Transverse colon (tissue), 4 donors: ENCODE data around the gene SMC3. TPM values are rescaled to one million over a fixed set of nuclear protein-coding genes. Genes with fewer than 3 reads are reported as not detected.

ENCODE experiments used
- DNase-seq: peaks from one replicate; pipeline ENCODE4 v3.0.0-alpha.2; 2019
- H3K27ac ChIP-seq, 4 donors: fragments of 200-600 bp; sonication (generic); 2 replicates each; pipeline ENCODE4 v1.5.1; 2016 to 2018; ENCODE audit warnings: inconsistent platforms in 4 of 4
- H3K27me3 ChIP-seq: fragments of 200-600 bp; sonication (generic); 2 replicates; pipeline ENCODE4 v1.5.1; 2017; ENCODE audit warnings: inconsistent platforms
- H3K36me3 ChIP-seq, 4 donors: fragments of 200-600 bp; sonication (generic); 2 replicates each; pipeline ENCODE4 v1.5.1; 2017 to 2019; ENCODE audit warnings: inconsistent platforms in 4 of 4
- H3K4me1 ChIP-seq, 4 donors: fragments of 200-600 bp; sonication (generic); 2 replicates each; pipeline ENCODE4 v1.5.1; 2017 to 2020; ENCODE audit warnings: inconsistent platforms in 4 of 4
- H3K4me3 ChIP-seq, 4 donors: fragments of 200-600 bp; sonication (generic); 1 replicate in 1 of 4; 2 replicates in 3 of 4; pipeline versions ENCODE4 v1.5.1 to v1.6.1; 2017 to 2019; ENCODE audit warnings: inconsistent platforms in 4 of 4
- H3K9me3 ChIP-seq, 2 donors: fragments of 200-600 bp; sonication (generic); 2 replicates each; pipeline ENCODE4 v1.5.1; 2017 to 2019; ENCODE audit warnings: inconsistent platforms in 2 of 2
- EP300 ChIP-seq: sonication (generic); formaldehyde crosslinking; IDR thresholded peaks from one replicate; pipeline ENCODE4 v1.6.1; 2017; ENCODE audit warnings: antibody characterized with exemption, low read depth
- POLR2A ChIP-seq: fragments of 450-650 bp; IDR thresholded peaks from one replicate; pipeline ENCODE4 v1.6.1; 2016; ENCODE audit warnings: antibody characterized with exemption, mild to moderate bottlenecking, moderate library complexity
- POLR2AphosphoS5 ChIP-seq, 3 donors: sonication (generic); formaldehyde crosslinking; IDR thresholded peaks; one replicate each; pipeline ENCODE4 v1.6.1; 2016; ENCODE audit warnings: antibody characterized with exemption in 3 of 3
- WGBS, 2 donors: methylation state at CpG; one replicate each; pipeline ENCODE4 v1.1.5; 2018; ENCODE audit warnings: low coverage in 1 of 2; 5-methylcytosine and 5-hydroxymethylcytosine counted together
- in situ Hi-C, 4 donors: fragments of 200-750 bp; cut with MboI; loops; one replicate each; pipeline versions ENCODE4 v1.15.0 to v1.15.1; 2017; ENCODE audit warnings: low sequenced_read_pairs in 3 of 4, low pct_ligation_motif_present in 1 of 4, low pct_unique_long_range_greater_than_20kb in 1 of 4
- intact Hi-C: fragments of 100-400 bp; cut with DNase I; formaldehyde crosslinking; loops from one replicate; pipeline ENCODE4 v1.15.1; 2023; ENCODE audit warnings: low total_unique reads
- total RNA-seq, 4 donors: library from RNA; depleted of rRNA; stranded (reverse); fragments of >200 nt; gene quantifications; one replicate each; pipeline ENCODE4 v1.1.0, GENCODE V29; 2016
- TF ChIP-seq, protein P1 (sequence below), 5 experiments: fragments of 200-600 bp in 3 of 5; fragments of 450-650 bp in 2 of 5; sonication (generic) in 3 of 5; IDR thresholded peaks; 1 replicate in 2 of 5; 2 replicates in 3 of 5; pipeline ENCODE4 v1.5.1; 2016 to 2017; ENCODE audit warnings: antibody characterized with exemption in 5 of 5, inconsistent platforms in 3 of 5, mild to moderate bottlenecking in 2 of 5, moderate library complexity in 1 of 5

Gene SMC3
- total RNA-seq, result 10 to 100 TPM; 16.8 to 31.9 (median 21.1) TPM

DNA sequence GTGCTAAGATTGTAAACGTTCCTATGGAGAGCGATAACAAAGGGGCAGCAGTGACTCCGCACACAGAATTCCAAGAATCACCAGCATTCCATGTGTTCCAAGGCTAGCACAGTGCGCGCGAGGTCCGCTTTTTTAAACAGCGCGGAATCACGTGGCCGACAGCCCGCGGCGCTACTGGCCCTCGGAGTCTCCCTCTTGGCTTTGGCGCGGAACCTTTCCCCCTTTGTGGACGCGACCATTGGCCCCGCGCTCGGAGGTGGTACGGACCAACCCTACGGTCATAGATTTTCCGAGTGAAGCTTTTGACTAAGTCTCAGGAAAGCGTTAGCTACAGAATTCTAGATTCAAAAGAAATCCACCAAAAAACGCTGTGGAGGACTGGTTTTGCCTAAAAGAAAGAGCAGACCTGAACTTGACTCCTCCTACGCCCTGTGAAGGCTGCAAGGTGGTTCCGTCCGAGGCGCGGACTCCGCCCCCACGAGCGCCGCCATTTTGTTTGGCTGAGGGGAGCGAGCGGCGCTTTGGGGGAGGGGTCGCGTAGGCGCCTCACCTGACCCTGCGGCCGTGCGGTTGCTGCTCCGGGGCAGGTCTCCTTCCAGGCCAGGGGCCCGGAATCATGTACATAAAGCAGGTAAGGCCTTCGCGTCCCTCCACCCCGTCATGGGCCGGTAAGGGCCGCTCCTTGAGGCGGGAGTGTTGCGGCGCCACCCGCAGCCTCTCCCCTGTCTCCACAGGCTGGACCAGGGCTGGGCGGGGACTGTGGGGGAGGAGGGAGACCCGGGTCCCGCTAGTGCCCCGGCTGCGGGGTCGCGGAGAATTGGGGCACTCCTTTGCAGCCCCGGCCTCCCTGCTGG lies at the start of gene SMC3:
TSS of gene SMC3 (plus strand) at position 495 of the 854 bp plus-strand sequence. CDS start at position 617, 122 bp downstream.
- Histone ChIP-seq H3K36me3 (no peaks in the 10 kb centered on the region), H3K27me3 (peaks cover 9% of the 10 kb centered on the region), H3K9me3 (no peaks in the 10 kb centered on the region), H3K4me1 (peaks cover 8 to 40% (median 15%) of the 10 kb centered on the region in 4 donors), H3K4me3 (peak within 1 kb of the TSS; percentile 79 to 94 (median 83)), H3K27ac (peak within 1 kb of the TSS; percentile 90 to 95 (median 92))
- WGBS, 2 donors, result 1% methylated on average over 55 of the region's 64 CpGs; no CpG with 5 or more reads in 1 of the 2 donors
- in situ Hi-C loops, result loop anchor here in 1 of 4 donors (25.0 kb wide), 2 partner anchors 430 to 680 kb away; no protein-coding TSS in a partner anchor
- TF ChIP-seq POLR2A, result peak; percentile 52
- TF ChIP-seq, protein P1, sequence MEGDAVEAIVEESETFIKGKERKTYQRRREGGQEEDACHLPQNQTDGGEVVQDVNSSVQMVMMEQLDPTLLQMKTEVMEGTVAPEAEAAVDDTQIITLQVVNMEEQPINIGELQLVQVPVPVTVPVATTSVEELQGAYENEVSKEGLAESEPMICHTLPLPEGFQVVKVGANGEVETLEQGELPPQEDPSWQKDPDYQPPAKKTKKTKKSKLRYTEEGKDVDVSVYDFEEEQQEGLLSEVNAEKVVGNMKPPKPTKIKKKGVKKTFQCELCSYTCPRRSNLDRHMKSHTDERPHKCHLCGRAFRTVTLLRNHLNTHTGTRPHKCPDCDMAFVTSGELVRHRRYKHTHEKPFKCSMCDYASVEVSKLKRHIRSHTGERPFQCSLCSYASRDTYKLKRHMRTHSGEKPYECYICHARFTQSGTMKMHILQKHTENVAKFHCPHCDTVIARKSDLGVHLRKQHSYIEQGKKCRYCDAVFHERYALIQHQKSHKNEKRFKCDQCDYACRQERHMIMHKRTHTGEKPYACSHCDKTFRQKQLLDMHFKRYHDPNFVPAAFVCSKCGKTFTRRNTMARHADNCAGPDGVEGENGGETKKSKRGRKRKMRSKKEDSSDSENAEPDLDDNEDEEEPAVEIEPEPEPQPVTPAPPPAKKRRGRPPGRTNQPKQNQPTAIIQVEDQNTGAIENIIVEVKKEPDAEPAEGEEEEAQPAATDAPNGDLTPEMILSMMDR (IDR thresholded peaks at IDR 0.05), result peak in 1 of 5 experiments; percentile 13
- TF ChIP-seq EP300, result no peak
- TF ChIP-seq POLR2AphosphoS5 (IDR thresholded peaks at IDR 0.05), result peak; percentile 33 to 65 (median 61)
- intact Hi-C loops, result no loop called here
- peak; percentile 91 for DNase-seq

DNA sequence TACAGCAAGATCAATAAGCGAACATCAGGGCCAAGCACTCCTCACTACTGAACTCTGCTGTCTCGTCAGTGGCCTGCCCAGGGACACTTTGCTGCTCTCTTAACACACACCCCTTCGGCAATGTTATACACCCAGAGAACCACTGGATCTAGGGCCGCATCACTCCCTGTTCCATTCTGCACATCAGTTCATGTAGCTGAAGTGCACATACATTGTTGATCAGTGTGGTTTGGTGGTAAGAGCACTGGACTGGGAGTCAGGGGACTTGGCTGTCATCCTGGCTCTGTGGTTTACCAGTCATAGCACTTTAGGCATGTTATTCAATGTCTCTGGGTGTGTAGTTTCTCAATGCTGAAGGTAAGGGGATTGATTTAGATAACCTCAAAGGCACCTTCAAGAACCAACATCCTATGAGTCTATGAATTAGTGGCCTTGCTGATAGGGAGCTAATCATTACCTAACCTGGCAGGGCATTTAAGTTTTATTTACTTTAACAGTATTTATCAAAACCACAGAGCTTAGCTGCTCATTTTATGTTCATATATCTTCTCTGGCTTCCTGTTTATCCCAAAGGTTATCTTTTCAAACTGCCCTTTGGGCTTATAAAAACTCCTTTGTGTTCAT lies 45.0 kb upstream of the SMC3 start:
- Histone ChIP-seq H3K36me3 (no peaks in the 10 kb centered on the region), H3K27me3 (peaks cover 8% of the 10 kb centered on the region), H3K9me3 (no peaks in the 10 kb centered on the region), H3K4me1 (peaks cover 0 to 3% (median 0%) of the 10 kb centered on the region in 4 donors), H3K4me3 (no peak overlapping the region), H3K27ac (no peak overlapping the region)
- WGBS, 2 donors, result 80 to 100% methylated on average over 1 to 4 of the region's 4 CpGs
- TF ChIP-seq, protein P1 (IDR thresholded peaks at IDR 0.05), result no peak
- no peak for TF ChIP-seq EP300
- TF ChIP-seq POLR2A, result no peak
- no peak for TF ChIP-seq POLR2AphosphoS5 (IDR thresholded peaks at IDR 0.05)
- in situ Hi-C loops (no loop called here), intact Hi-C loops (no loop called here)
- no peak for DNase-seq

DNA sequence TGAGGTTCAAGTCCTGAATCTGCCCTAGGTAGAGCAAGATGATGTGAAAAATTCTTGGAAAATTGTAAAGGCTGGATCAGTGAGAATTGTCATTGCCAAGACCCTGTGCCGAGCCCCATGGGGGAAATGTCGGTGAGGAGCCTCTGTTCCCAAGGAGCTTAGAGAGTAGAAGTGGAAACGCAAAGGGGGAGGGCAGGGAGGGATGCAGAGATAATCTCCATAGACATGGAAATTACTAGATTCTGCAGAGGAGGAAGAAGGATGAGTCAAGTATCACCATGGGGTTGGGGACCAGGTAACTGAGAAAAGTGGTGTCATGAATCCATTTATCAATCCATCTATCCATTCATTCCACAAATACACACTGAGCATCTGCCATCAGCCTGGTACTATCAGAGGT lies 43.8 kb upstream of the SMC3 start:
- intact Hi-C loops, result no loop called here
- TF ChIP-seq POLR2A (no peak), POLR2AphosphoS5 (IDR thresholded peaks at IDR 0.05) (no peak), EP300 (no peak)
- TF ChIP-seq, protein P1 (IDR thresholded peaks at IDR 0.05), result no peak
- H3K36me3 ChIP-seq, result no peaks in the 10 kb centered on the region
- H3K27me3 ChIP-seq, result peaks cover 8% of the 10 kb centered on the region
- H3K27ac ChIP-seq, result no peak overlapping the region
- in situ Hi-C loops, result no loop called here
- H3K9me3 ChIP-seq, result no peaks in the 10 kb centered on the region
- WGBS, 2 donors, result 78 to 84% methylated on average over 3 of the region's 3 CpGs
- no peak for DNase-seq
- no peak overlapping the region for H3K4me3 ChIP-seq
- peaks cover 0 to 3% (median 0%) of the 10 kb centered on the region in 4 donors for H3K4me1 ChIP-seq

DNA sequence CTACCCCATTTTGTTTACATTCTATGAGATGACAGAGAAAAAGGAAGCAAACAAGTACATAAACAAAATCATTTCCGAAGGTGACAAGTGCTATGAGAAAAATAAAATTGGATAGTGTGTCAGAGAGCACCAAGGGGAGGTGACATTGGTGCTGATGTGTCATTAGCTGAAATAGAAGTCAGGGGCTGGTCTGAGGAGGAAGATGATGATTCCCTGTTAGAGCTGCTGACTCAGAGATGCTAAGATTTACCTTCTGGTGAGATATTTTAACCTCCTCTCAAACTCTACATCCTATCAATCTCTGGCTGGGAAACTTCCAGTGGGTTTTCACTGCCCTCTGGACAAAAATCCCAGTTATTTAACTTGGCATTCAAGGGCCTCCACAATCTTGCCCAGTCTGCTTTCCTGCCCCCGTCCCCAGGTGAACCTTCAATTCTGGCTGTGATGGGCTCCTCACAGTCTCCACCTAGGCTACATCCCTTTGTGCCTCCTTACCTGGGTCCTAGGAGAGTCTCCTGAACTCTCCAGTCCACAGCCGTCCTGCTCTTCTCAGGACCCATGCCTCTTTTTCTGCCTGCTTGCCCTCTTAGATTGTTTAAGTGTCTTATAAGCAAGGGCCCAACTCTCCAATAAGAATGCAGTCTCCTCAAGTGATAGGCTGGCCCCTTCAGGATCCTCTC lies 43.2 kb upstream of the SMC3 start:
- 50 to 92% methylated on average over 1 to 3 of the region's 3 CpGs for WGBS, 2 donors
- Histone ChIP-seq H3K27me3 (peaks cover 12% of the 10 kb centered on the region), H3K36me3 (no peaks in the 10 kb centered on the region), H3K27ac (no peak overlapping the region), H3K4me3 (no peak overlapping the region), H3K9me3 (no peaks in the 10 kb centered on the region), H3K4me1 (peaks cover 0 to 3% (median 0%) of the 10 kb centered on the region in 4 donors)
- intact Hi-C loops (no loop called here), in situ Hi-C loops (no loop called here)
- DNase-seq, result no peak
- TF ChIP-seq, protein P1 (IDR thresholded peaks at IDR 0.05), result no peak
- TF ChIP-seq POLR2A, result no peak
